Amniotic stem cell (primary cell): ENCODE results near the gene ANKRD24.
"Not testable (repeated sequence)": the region's sequence is repeated elsewhere in the genome, so short reads cannot be mapped to it uniquely, and the experiment has no call there.

ENCODE experiments used
- DNase-seq: peaks from one replicate; lab custom pipeline; 2025; lab: John Stamatoyannopoulos, UW

Gene ANKRD24

DNA sequence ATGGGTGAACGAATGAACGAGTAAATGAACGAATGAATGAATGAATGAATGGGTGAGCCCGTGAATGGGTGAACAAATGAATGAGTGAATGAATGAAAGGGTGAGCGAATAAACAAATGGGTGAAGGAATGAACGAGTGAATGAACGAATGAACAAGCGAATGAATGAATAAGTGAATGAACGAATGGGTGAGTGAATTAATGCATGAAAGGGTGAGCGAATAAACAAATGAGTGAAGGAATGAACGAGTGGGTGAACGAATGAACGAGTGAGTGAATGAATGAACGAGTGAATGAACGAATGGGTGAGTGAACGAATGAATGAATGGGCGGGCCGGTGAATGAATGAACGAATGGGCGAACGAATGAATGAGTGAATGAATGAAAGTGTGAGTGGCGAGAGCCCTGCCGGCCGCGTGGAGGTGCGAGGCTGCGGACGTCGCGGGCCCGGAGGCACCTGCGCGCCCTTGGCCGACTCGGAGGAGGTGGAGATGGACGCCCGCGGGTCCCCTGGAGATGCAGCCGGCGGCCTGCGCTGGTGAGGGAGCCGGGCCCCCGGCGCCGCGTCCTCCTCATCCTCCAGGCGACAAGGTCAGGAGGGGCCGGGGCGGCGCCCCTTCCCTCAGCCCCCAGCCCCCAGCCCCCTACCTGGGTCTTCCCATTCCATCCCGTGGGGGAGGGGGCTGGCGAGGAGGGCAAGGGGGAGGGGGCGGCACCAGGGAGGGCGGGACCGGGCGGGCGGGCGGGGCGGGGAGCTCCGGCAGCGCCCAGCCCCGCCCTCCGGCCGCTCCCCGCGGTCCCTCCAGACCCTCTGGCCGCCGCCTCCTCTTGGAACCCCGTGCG is 15.4 kb downstream of the ANKRD24 start:
- no peak for DNase-seq

DNA sequence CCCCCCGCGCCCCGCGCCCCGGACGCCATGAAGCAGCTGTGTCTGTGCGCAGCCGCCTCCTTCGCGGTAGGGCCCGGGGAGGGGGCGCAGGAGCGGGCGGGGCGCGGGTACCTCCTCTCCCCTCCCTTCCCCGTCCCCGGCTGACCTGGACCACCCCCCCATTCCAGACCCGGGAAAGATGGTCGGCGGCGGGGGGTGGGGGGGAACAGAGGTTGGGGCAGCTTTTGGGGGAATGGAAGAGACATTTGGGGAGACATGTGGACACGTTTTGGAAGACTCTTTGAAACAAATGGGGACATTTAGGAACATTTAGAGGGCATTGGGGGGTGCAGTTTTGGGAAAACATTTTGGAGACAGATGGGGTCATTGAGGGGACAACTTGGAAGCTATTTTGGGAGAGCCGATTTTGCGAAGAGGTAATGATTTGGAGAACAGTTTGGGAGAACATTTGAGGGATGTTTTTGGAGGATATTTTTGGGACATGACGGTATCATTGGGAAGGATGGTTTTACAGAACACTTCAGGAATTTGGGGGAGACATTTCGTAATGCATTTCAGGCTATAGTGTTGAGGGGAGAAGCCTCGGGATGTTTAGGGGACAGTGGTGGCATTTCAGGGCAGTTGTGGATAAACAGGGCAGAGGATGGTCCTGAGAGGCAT is 16.1 kb downstream of the ANKRD24 start:
- no peak for DNase-seq

DNA sequence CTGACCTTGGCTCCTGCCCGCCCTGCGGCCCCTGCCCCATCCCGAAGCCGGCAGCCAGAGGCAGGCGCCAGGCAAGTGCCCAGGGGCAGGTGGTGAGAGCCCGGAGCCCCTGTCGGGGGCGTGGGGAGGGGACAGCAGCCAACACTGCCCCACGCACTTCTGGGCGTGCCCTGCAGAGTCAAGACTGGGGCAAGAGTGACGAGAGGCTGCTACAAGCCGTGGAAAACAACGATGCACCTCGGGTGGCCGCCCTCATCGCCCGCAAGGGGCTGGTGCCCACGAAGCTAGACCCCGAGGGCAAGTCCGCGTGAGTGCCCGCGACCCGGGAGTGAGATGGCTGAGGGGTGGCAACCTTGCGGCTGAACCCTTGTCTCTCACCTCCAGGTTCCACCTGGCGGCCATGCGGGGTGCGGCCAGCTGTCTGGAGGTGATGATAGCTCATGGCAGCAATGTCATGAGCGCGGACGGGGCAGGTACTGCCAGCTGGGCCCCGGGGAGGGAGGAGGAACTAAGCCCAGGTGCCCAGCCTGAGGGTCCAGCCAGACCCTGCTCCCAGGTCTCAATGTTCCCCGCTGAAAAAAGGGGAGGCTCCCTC is 17.3 kb downstream of the ANKRD24 start:
- DNase-seq = no peak

DNA sequence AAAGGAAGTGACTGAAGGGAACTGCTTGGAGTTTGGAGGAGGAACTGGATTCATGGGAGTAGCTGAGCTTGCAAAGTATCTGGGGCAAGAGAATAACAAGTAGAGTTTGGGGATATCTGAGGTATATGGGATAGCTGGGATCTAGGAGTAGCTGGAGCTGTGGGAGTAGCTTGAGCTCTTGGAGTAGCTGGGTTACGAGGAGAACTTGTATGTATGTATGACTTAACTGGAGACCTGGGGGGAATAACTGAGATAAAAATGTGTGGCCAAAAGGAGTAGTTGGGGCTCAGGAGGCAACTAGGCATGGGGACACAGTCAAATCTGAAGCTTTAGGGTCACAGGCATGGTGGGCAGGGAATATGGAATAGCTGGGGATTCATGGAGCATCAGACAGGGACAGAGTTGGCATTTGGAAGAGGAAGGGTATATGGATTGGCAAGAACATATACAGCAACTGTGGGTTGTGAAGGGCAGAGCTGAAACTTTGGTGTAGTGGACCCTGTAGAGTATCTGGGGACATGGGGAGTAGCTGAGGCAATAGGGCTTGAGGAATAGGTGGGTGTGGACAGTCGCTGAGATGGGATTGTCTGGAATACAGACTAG is 18.6 kb downstream of the ANKRD24 start:
- DNase-seq = no peak

DNA sequence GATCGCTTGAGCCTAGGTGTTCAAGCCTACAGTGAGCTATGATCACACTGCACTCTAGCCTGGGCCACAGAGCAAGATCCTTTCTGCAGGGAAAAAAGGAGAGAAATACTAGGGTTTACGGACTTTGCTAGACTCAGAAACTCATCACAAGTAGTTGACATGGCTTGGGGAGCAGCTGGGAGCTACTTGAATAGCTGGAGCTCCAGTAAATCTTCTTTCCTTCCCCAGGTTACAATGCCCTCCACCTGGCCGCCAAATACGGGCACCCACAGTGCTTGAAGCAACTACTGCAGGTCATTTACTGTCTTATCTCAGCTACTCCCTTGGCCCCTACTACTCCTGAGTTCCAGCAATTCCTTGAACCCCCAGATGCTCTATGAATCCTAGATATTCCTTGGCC is 19.3 kb downstream of the ANKRD24 start:
- no peak for DNase-seq

DNA sequence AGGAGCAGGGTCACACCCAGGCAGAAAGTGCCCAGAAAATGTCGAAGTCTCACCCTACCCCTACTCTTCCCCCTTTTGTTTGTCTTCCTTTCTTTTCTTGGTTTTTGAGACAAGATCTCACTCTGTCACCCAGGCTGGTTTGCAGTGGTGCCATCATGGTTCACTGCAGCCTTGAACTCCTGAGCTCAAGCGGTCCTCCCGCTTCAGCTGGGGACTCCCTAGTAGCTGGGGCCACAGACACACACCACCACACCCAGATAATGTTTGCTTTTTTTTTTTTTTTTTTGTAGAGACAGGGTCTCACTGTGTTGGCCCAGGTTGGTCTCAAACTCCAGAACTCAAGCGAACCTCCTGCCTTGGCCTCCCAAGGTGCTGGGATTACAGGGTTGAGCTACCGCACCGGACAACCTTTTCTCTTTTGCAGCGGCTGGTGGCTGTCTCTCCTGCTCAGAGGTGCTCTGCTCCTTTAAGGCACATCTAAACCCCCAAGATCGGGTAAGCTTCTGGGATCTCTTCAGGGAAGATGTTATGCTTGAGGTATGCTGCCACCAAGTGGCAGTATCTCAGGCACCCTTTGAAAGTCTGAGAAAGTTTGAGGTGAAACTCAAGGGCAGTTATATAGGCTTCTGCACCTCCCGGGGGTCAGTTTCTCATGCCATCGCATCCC is 24.5 kb downstream of the ANKRD24 start:
- DNase-seq = no peak

DNA sequence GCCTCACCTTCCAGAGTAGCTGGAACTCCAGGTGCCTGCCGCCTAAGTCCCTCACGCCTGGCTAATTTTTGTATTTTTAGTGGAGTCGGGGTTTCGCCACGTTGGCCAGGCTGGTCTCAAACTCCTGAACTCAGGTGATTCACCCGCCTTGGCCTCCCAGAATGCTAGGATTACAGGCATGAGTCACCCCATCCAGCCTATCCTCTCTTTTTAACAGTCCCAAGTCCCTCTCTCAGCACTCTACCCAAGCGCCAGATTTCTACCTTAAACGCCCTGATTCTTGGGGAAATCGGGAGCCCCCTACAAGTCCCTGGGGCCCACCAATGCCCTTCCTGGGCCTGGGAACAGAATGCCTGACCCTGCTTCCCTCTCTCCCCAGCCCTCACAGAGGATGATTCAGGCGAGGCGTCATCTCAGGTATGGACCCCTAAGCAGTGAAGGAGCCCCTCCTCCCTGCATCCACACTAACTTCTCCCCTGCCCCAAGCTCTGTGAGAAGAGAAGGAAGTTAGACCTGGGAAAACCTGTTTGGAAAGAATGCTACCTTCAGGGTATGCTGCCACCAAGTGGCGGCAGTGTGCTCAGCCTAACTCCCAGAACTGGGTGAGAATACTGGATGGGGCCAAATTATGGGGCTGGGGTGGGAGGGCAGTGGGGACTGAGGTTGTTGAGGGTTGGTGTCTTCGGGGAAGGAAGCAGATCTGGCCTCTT is 26.1 kb downstream of the ANKRD24 start:
- DNase-seq = no peak

DNA sequence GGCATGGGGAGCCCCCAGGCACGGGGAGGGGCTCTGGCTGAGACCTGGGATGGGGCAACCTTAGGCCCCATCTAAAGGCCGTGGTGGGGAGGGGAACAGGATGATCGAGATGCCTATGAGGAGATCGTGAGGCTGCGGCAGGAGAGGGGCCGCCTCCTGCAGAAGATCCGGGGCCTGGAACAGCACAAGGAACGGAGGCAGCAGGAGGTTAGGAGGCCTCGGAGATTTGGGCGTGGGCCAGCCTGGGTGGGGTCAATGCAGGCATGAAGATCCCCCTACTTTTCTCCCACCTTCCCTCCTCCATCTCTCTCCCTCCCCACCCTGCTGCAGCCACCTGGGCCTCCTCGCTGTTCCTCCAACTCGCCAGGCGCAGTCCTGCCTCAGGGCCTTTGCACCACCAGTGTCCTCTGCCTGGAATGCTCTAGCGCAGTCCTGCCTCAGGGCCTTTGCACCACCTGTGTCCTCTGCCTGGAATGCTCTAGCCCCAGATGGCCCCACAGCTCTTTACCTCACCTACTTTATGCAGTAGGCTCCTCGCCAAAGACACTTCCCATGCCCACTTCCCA is 27.8 kb downstream of the ANKRD24 start:
- DNase-seq = no peak

DNA sequence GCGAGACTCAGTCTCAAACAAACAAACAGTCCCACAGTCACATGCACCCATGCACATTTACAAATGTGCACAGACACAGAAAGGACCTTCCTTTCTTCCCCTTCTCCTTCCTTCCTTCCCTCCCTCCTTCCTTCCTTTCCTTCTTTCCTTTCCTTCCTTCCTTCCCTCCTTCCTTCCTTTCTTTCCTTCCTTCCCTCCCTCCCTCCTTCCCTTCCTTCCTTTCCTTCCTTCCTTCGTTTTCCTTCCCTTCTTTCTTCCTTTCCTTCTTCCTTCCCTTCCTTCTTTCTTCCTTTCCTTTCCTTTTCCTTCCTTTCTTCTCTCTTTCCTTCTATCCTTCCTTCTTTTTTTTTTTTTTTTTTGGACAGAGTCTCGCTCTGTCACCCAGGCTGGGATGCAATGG is 30.6 kb downstream of the ANKRD24 start:
- DNase-seq = no peak

DNA sequence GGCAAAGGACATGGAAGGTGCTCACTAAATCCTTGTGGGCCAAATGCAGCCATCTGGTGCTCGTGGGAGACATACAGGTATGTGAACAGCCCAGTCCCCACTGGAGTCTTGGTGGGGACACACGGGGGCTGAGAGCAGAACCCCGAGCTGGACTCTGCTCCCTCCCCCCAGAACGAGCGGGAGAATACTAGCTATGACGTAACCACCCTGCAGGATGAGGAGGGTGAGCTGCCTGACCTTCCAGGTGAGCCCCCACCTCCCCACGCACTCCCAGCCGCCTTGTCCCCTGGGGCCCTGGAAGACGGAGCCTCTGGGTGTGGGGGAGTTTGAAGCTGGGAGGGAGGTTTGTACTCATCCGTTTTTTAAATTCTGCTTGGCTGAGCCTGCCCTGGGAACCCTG is 33.3 kb downstream of the ANKRD24 start:
- DNase-seq = no peak

DNA sequence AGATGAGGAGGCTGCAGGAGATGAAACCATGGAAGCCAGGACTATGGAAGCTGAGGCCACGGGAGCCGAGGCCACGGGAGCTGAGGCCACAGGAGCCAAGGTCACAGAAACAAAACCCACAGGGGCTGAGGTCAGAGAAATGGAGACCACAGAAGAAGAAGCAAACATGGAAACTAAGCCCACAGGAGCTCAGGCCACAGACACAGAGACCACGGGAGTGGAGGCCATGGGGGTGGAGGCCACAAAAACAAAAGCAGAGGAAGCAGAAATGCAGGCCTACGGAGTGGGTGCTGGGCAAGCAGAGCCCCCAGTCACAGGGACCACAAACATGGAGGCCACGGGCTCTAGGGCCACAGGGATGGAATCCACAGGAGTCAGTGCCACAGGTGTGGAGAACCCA is 34.4 kb downstream of the ANKRD24 start:
- no peak for DNase-seq

DNA sequence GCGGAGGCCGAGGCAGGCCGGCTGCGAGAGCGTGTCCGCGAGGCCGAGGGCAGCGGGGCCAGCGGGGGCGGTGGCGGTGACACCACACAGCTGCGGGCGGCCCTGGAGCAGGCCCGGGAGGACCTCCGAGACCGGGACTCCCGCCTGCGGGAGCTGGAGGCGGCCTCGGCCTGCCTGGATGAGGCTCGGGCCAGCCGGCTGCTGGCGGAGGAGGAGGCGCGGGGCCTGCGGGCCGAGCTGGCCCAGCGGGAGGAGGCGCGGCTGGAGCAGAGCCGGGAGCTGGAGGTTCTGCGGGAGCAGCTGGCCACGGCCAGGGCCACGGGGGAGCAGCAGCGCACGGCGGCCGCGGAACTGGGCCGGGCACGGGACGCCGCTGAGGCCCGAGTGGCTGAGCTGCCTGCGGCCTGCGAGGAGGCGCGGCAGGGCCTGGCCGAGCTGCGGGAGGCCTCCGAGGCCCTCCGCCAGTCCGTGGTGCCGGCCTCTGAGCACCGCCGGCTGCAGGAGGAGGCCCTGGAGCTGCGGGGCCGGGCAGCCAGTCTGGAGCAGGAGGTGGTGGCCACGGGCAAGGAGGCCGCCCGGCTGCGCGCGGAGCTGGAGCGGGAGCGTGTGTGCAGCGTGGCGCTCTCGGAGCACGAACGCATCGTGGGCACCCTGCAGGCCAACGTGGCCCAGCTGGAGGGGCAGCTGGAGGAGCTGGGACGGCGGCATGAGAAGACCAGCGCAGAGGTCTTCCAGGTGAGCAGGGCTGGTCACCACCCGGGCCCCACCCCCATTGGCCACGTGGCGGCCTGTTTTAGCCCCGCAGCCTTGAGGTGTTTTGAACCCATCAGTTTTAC is 35.2 kb downstream of the ANKRD24 start:
- DNase-seq = no peak

DNA sequence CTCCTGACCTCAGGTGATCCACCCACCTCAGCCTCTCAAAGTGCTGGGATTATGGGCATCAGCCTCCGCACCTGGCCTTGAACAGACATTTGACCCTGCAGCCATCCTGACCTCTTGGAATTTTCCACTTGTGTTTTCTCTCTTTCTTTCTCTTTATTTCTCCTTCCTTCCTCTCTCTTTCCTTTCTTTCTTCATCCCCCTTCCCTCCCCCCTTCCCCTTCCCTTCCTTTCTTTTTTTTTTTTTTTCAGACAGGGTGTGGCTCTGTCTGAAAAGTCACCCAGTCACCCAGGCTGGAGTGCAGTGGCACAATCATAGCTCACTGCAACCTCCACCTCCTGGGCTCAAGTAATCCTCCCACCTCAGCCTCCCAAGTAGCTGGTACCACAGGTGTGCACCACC is 36.0 kb downstream of the ANKRD24 start:
- DNase-seq = not testable (repeated sequence)

DNA sequence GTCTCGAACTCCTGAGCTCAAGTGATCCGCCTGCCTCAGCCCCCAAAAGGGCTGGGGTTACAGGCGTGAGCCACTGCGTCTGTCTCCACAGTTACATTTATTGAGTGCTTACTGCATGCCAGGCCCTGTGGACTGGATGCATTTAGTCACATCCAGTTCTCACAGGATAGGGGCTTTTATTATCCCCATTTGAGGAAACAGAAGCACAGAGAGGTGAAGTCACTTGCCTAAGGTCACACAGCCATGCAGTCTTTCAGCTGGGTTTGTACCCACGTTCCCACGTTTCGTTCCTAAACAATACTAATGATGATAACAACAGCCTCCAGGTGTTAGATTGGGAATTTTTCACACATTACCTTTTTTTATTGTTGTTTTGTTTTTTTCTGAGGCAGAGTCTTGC is 37.7 kb downstream of the ANKRD24 start:
- no peak for DNase-seq

DNA sequence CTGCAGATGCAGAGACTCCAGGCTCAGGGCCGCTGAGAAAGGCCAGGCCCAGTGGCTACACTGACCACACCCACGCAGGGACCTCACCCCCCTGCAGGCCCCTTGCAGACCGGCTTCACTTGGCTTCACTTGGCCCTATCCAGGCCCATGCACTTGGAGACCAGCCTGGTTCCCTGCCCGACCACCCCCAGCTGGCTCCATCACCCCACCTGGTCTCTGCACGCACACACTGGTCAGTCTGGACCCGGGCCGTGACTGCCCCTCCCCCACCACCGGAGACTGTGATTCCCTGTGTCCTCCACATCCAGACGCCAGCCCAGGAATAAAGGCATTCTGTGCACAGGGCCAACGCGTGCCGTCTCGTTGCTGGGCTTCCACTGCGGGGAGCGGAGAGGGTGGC is 42.0 kb downstream of the ANKRD24 start:
- no peak for DNase-seq

DNA sequence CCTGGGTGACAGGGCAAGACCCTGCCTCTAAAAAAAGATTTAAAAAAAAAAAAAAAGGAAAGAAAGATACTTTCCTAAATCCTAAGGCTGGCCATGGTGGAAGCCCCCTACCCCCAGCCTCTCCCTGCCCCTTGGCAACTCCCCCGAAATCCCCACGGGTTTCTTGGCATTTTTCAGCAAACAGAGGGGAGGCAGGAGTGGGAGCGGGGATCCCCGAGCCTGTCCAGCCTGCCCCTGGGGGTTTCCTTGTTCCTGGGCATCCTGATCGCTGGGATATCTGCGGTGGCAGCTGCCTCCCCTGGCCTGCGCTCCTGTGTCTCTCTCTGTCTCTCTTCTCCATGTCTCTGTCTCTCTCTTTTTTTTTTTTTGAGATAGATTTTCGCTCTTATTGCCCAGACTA is 43.4 kb downstream of the ANKRD24 start:
- no peak for DNase-seq

DNA sequence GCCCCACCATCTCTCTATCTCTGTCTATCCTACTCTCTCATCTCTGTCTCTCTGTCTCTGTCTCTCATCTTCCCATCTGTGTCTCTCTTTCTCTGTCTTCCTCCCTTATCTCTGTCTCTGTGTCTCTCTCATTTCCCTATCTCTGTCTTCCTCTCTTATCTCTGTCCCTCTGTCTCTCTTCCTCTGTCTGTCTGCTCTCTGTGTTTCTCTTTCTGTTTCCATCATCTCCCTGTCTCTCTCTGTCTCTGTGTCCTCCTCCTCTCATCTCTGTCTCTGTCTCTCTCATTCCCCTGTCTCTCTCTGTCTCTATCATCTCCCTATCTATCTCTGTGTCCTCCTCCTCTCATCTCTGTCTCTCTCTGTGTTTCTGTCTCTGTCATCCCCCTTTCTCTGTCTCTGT is 45.3 kb downstream of the ANKRD24 start:
- no peak for DNase-seq

DNA sequence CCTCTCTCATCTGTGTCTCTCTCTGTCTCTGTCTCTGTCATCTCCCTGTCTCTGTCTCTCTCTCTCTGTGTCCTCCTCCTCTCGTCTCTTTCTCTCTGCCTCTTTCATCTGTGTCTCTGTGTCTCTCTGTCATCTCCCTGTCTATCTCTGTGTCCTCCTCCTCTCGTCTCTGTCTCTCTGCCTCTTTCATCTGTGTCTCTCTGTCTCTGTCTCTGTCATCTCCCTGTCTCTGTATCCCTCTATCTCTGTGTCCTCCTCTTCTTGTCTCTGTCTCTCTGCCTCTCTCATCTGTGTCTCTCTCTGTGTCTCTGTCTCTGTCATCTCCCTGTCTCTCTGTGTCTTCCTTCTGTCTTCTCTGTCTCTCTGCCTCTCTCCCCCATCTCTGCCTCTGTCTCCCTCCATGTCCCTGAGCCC is 46.3 kb downstream of the ANKRD24 start:
- DNase-seq = no peak

DNA sequence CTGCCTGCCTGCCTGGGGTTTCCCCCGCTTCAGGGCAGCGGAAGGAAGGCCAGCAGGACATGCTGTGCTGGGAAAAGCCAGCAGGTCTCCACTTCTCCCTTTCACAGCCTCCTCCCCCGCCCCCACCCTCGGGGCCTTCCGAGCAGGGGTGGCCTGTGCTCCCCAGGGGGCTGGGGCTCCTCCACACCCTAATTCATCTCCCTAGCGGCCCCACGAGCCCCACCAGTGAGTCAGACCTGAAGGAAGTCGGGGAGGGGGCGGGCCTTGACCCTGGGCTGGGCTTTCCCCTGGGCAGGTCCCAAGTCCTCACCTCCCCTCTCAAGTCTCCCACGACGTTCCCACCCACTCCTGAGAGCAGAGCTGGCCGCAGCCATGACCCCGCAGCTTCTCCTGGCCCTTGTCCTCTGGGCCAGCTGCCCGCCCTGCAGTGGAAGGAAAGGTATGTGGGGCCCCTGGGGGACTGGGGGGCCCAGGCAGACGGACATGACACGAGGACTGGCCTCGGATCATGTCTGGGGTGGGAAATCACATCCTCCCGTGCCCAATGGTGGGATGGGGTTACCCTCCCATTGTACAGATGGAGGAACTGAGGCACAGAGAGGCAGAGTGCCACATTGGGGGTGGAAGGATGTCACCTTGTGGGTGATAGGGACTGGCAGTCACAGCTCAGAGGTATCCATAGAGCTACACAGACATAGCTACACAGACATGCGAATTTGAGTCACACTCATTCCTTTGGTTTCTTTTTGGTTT is 46.9 kb downstream of the ANKRD24 start, which contains the start of gene EBI3:
TSS of gene EBI3 (plus strand) at position 345 of the 753 bp plus-strand sequence. CDS start at position 373, 28 bp downstream.
- DNase-seq = no peak
